GM19467 (cell line): ENCODE data around the gene TSC22D1.

Experiments
- ATAC-seq: cut with Tn5 transposase; IDR thresholded peaks from one replicate; pipeline ENCODE4 v1.9.1; 2021; ENCODE audit warnings: mild to moderate bottlenecking, moderate library complexity; ENCODE audit not compliant: unreplicated experiment

TSC22D1 gene

DNA sequence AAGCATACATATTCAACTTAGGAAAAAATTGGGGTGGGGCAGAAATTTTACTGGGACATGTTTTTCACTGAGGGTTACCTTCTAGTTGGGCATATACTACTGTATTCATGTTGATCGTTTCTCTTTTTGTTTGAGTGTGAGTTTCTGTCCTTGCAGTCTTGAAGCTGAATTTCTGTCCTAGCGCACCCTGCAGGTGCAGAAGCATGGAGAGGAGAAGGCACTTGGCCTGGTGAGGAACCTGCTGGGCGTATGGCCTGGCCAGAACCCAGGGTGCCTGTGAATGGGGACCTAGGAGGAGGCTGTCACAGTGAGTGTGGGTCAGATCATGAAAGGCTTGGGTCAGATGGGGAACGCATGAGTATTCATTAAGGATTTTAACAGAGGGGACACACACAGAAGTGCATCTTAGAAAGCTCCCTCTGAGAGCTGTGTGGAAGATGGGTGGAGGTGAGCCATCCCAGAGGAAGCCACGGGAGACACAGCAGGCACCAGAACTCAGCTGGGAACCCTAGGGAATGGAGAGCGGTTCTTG lies 165.7 kb downstream of the TSC22D1 start:
- ATAC-seq: no peak

- no peak for ATAC-seq
These were observed 166.5 kb downstream of the TSC22D1 start for GRCh38 chr13:44409595-44409994.

DNA sequence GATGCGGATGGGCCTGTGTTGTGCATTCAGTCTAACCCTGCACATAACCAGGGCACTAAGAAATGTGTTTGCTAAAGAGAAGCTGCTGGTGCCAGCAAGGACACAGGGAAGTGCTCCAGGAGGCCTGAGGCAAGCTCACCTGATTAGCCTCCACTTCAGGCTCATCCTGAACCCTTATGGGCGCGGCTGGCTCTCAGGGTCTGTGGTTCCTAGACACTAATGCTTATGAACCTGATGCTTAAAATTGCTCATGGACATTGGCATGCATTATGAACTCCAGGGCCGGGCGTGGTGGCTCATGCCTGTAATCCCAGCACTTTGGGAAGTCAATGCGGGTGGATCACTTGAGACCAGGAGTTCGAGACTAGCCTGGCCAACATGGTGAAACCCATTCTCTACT lies 168.2 kb downstream of the TSC22D1 start:
- no peak for ATAC-seq

DNA sequence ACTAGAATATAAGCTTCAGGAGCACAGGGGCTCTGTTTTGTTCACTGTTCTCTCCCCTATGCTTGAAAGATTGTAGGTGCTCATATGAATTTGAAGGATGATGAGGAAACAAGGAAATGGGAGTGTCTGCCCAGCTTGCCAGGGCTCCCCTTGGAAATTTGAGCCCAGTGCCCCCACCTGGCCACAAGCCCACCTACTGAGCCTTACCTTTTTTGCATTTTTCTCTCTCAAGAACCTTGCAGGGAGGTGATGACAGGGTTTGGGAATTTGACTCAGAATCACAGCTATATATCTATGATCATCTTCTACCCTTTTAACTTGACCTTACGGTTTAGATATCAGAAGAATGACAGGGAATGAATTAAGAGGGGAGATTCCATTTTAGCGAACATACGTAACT lies 168.8 kb downstream of the TSC22D1 start:
- ATAC-seq: no peak

- ATAC-seq: no peak
These were observed 169.5 kb downstream of the TSC22D1 start for GRCh38 chr13:44406617-44407016.

GRCh38 chr13:44404261-44405132 lies 171.6 kb downstream of the TSC22D1 start:
- no peak for ATAC-seq

- ATAC-seq: no peak
These were observed 172.6 kb downstream of the TSC22D1 start for GRCh38 chr13:44403461-44404056.

- ATAC-seq: no peak
These were observed 173.2 kb downstream of the TSC22D1 start for GRCh38 chr13:44402899-44403445.

- no peak for ATAC-seq
These were observed 174.6 kb downstream of the TSC22D1 start for GRCh38 chr13:44401577-44401976.

DNA sequence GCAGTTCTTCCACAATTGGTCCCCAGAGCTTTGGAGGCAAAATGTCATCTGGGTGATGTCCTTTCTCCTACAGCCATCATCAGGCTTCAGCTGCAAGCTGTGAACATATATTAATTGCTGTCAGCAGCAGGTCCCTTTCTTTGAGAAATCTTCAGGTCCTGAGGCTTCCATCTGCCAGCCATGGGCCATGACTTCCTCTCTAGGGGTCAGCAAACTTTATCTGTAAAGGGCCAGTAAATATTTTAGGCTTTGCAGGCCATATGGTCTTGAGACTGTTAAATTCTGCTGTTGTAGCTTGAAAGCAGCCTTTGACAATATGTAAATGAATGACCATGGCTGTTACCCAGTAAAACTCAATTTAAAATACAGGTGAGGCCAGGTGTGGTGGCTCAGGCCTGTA lies 175.4 kb downstream of the TSC22D1 start:
- no peak for ATAC-seq

DNA sequence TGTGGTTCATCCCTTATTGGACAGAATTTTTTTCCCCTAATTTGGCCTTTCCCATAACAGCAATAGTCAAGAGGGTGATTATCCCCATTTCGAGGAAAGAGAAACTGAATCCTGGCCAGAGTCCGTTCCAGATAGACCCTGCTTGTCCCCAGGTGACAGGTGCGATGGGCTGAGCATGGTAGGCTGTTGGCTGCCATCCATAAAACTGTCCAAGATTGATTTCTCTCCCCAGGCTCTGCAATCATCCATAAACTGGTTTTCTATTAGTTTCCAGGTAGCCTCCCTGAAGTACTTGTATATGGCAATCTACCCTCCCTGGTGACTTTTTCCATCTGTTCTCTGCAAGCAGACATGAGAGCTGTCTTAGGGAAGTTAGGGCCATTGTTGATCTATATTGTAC lies 177.1 kb downstream of the TSC22D1 start:
- no peak for ATAC-seq

GRCh38 chr13:44398606-44399005 lies 177.5 kb downstream of the TSC22D1 start:
- no peak for ATAC-seq

DNA sequence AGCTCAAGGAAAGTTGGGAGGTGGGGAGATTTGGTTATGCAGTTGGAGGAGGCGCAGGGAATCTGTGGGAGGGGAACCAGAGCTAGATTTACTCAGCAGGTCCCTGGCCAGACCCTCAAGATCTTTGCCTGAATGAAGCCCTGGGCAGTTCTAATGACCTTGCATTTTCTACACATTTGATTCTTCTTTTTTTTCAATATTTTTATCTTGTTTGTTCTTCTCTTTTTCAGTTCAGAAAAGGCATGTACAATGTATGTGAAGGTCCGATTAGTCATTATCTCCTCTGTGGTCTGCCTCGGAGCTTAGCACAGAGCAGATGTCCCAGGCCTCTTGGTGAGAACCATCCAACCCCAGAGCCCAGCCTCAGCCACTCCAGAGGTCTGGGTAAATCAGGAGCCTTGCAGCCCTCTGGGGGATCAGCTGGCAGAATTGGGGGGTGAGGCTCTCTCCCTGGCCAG lies 178.3 kb downstream of the TSC22D1 start:
- ATAC-seq: no peak

DNA sequence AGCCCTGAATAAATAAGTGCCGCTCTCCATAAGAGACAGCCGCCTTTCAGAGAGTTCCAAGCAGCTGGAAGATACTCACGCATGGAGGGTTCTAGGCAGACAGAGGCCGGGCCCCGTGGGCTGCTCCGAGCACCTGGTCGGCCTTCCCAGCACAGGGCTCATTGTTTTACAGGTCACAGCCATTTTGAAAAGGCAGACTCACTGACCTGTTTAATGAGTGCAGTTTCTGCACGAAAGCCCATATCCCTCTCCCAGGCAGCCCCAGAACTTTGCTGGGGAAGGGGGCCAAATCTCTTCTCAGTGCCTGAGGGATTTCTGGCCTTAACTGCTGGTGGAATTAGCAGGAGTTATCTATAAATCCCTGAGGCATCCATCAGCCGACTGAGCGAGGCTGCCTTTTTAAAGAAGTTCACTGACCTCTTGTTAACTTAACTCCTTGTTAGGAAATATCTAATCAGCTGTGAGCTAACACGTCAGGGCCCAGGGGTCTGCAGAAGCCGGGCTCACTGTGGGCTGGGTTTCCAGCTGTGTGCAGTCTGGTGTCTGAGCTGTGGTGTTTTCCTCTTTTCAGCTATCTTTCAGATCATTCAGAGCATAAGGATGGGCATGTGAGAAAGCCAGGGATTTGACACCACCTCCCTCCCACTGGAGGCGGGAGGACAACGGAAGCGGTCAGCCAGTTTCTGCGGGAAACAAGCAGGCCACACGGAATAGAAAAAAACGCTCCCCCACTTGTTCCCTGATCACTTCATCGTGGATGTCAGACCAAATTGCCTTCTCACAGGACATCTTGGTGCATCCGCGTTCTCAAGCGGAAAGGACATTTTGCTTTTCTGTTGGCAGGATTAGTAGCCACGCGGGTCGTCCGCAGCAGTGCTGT lies 179.2 kb downstream of the TSC22D1 start:
- no peak for ATAC-seq

DNA sequence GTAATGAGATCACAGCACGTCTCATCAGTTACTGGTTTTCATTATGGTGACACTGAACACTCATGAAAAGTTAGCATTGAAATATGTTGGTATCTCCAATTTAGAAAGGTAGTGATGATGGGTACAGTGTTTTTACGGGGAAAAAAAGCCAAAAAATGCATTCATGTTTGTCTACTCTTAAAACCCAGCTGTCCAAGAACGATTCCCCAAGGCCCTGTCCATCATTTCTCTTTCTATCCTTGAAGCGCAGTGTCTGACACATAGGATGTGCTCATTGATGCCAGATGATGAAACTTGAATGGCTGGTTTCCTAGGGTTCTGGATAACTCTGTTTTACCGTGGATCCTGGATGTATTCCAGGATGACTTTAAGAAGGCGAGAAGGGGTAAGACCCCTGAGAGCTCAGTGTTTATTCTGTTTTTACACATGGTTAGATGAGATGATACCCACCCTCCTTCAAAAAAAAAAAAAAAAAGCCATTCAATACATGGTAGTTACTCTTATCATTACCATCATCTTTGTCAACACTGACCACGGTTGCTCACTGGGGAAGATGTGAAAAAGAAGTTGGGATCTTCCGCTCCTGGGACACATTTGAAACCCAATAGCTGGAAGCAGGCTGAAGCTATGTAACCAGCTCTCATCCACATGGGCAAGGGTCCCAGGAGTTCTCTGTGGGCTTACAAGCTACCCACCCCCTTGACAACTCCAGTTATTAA lies 180.0 kb downstream of the TSC22D1 start:
- no peak for ATAC-seq

DNA sequence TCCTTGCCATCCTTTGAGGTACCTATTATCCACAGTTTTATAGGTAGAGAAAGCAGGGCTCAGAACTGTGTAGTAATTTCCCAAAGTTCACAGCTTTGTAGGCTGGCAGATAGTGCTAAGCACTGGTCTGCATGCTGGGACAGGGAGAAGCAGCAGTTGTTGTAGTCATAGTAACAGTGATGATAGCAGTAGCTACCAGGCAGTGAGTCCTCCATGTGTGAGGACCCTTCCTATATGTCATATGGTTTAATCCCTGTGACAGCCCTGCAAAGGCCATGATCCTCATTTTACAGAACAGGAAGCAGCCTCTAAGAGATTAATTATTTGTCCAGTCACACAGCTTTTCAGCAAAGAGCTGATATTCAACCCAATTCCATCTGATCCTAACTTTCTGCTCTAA lies 181.5 kb downstream of the TSC22D1 start:
- no peak for ATAC-seq

- no peak for ATAC-seq
These were observed 182.7 kb downstream of the TSC22D1 start for GRCh38 chr13:44393391-44393790.

DNA sequence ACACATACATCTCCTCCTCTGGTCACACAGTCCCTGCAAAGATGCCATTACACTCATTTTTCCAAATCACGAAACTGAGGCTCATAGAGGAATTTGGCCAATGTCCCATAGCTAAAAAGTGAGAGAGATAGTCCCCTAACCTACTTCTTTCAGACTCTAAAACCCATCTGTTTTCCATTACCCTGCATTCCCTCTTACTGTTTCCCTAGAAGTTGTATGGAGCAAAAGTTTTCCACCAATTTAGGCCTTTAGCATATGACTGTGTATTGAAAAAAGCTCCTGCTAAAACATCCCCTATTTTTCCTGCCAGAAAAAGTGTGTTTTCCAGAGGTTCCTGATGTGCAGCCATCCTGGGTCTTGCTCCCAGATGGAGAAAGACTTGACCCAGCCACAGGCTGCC lies 186.3 kb downstream of the TSC22D1 start:
- ATAC-seq: no peak

- no peak for ATAC-seq
These were observed 187.0 kb downstream of the TSC22D1 start for GRCh38 chr13:44389060-44389666.
